HG02798 (cell line): Measurements from ENCODE around the gene SLC9A7.

Experiments
- ATAC-seq: cut with Tn5 transposase; IDR thresholded peaks from one replicate; pipeline ENCODE4 v1.9.1; 2021; ENCODE audit warnings: mild to moderate bottlenecking; ENCODE audit not compliant: unreplicated experiment, poor library complexity

SLC9A7 gene

GRCh38 chrX:46710425-46710824, 48.5 kb downstream of the SLC9A7 start:
- ATAC-seq, result no peak

DNA sequence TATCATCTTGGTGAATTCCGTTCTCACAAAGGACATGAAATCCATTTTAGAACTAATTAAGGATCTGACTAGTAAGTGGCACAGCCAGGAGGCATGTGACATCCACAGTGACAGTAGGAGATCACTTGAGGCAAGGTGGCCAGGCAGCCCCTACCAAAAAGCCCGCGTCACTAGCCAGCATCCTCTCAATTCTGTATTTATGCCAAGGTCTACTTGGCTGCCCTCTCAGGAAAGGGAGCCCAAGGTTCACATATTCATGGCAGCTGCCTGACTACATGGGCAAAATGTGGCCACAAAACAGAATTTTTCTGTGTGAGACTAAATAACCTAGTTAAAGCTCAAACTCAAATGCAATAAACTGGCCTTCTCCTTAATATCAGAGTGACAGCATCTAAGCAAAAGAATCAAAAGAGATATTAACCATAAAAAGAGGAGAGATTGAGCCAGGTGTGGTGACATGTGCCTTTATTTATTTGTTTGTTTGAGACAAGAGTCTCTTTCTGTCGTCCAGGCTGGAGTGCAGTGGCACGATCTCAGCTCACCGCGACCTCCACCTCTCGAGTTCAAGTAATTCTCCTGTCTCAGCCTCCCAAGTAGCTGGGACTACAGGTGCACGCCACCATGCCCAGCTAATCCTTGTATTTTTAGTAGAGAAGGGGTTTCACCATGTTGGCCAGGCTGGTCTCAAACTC, 51.5 kb downstream of the SLC9A7 start:
- ATAC-seq, result no peak

DNA sequence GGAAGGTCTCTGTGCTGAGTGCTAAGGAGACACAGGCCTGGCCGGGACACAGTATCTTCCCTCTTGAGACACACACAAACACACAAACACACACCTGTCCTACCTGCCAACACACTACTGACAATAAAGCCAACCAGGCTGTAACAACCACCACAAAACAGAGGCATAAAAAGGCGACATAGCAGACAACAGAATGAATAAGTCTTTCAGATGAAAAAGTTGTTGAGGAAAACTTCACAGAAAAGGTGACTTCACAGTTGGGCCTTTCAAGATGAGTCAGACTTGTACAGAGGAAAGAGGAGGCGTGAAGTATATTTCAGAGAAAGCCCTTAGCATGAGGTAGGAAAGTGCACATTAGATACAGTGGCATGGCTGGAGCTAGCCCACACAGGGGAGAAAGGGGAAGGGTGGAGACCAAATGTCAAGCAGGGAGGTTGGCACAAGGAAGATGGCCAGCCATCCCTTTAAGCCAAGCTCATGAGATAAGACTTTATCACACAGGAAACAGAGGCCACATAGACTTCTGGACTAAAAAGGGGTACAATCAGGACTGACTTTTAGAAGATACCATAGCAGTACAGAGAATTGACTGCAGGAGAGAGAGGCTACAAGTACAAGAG, 54.0 kb downstream of the SLC9A7 start:
- peak; percentile 94 for ATAC-seq

DNA sequence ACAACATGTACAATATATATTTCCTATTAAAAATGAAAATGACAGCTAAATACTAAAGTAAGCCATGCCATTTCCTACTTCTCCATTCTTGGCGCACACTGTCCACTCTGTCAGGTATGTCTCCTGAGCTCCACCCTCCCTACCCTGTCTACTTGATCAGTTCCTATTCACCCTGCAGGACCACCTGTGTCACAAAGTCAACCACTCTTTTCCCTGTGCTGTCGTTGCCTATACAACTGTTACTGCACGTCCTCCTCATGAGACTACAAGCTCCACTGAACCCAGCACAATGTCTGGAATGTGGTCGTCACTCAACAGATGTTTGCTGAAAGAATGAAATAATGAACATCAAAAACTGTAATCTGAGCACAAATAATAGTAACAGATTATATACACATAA, 54.9 kb downstream of the SLC9A7 start:
- no peak for ATAC-seq

DNA sequence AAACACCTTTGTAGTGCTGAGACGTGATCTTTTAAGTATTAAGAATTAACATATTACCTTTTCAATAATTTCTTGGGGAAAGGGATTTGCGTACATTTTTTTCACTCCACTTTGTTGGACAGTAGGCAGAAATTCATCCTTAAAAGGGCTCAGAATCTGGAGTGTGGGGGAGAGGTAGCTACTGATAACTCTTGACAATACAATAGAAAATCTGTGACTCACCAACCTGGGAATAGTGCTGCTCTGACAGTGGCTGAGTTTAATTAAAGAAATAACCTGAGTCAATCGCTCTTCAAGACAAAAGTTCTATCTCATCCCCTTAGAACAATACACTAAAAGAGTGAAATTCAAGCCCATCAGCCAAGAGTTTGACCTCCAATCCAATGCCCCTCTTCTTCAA, 60.2 kb downstream of the SLC9A7 start:
- no peak for ATAC-seq

GRCh38 chrX:46695491-46695890, 63.4 kb downstream of the SLC9A7 start:
- ATAC-seq, result no peak

GRCh38 chrX:46694549-46694948, 64.4 kb downstream of the SLC9A7 start:
- no peak for ATAC-seq

GRCh38 chrX:46693149-46693548, 65.8 kb downstream of the SLC9A7 start:
- ATAC-seq, result no peak

- ATAC-seq, result no peak
These were observed 68.1 kb downstream of the SLC9A7 start for GRCh38 chrX:46690818-46691217.

GRCh38 chrX:46687619-46688018, 71.3 kb downstream of the SLC9A7 start:
- ATAC-seq, result no peak

DNA sequence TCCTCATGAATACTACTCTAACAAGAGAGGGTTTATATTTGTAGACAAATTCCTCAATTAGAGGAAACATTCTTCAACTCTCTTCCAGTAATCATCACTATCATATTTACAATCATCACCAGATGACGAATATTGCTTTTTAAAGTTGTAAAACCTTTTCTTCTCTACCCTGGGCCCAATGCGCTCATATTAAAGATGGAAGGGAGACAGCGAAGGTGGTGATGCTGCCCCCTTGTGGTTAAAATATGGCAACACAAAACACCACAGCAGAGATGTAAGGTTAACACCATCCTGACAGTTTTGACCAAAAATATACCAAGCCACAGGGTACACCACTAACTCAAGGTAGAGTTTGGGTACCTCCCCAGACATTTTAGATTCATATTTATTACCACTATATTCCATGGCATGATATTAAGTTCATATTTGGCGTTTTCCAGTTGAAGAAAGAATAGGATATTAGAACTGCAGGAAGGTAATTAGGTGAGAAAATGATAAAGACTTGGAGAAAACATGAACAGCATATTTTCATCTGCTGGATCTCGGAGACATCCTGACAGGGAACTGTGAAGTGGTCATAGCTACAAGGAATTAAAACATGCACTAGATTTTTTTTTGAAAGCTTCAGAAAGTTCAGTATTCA, 72.8 kb downstream of the SLC9A7 start:
- no peak for ATAC-seq

- no peak for ATAC-seq
These were observed 75.9 kb downstream of the SLC9A7 start for GRCh38 chrX:46683048-46683447.

- ATAC-seq, result no peak
These were observed 77.1 kb downstream of the SLC9A7 start for GRCh38 chrX:46681849-46682248.

GRCh38 chrX:46678232-46678631, 80.7 kb downstream of the SLC9A7 start:
- no peak for ATAC-seq

DNA sequence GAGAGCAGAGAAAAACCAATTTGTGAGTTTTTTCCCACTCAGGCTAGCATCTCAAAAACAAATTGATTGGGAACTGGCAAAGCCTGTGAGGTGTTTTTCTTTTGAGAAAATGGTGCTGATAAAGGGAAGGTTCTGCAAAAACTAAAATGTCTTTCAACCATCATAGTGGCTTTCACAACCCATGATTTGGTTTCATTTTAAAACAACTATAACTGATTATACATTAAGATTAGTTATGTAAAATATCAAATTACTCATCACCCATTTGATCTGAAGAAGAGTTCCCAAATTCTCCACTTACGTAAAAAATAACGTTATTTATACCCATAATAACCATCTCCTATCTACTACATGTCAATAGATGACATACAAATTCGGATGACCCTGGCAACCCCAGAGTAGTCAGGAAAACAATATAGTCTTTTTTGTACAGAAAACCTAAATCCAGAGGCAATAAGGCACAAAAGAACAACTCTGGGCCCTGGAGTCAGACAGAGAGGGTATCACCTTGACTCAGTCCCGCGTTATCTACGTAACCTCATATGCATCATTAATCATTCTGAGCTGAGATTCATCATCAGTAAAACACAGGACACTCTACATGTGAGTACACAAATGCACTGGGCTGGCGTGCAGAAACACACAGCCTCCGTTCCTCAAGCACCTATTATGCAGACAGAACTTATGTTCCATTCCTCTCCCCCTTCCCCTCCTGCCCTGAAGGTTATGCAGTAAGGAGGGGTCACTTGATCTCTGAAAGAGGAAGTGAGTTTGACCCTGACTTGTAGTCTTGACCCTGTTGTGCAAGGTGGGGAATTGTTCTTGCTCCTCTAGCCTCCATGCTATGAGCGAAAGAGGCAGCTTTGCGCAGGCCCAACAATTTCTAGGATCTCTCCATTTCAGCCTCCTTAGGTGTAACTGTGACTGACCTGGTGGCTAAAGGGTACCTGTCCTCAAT, 82.2 kb downstream of the SLC9A7 start:
- ATAC-seq, result no peak

DNA sequence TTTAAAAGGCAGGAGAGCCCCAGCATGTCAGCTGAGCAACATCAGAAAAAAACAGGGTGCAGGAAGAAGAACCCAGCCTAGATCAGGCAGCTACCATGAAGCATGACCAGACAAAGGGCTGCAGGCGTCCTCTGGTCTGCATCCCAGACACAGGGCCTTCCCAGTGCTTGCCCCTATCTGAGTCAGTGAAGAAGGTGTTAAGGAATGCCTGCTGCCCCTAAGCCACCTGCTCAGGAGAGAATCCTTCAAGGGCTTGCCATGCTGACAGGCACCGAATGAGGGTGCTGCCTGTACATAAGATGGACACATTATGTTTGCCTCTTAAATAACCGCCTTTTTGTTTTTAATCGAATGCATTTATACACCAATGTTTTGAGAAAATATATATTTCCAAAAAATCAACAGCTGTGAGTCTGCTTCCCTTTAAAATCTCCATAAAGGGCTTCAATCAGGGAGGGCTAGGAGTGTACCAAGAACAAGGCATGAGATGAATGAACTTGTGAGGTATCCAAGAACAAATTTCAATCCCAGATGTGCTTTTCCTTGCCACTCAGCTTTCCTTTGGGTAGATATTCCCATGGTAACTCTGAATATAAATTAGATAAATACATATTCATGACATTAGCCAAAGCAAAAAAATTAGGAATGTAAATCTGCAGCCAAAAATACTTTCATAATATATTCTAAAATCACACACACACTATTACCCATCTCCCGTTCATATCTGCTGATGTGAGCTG, 85.1 kb downstream of the SLC9A7 start:
- no peak for ATAC-seq

DNA sequence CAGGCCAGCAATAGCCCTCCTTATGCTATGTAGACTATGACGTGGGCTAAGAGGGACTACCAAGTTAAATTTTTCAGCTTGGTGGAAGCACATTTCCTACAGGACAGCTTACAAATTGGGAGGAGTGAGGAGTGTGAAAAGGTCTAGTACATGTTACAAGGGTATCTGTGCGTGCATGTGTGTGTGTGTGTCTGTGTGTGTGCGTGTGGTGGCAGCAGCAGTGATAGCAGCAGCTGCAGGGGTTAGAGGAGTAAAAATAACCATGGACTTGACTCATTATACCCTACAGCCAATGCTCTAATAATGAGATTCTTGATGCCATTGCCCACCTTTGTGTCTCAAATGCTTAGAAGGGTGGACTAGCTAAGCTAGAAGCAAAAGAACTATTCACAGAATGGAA, 88.6 kb downstream of the SLC9A7 start:
- ATAC-seq, result no peak

- no peak for ATAC-seq
These were observed 92.1 kb downstream of the SLC9A7 start for GRCh38 chrX:46666831-46667230.

DNA sequence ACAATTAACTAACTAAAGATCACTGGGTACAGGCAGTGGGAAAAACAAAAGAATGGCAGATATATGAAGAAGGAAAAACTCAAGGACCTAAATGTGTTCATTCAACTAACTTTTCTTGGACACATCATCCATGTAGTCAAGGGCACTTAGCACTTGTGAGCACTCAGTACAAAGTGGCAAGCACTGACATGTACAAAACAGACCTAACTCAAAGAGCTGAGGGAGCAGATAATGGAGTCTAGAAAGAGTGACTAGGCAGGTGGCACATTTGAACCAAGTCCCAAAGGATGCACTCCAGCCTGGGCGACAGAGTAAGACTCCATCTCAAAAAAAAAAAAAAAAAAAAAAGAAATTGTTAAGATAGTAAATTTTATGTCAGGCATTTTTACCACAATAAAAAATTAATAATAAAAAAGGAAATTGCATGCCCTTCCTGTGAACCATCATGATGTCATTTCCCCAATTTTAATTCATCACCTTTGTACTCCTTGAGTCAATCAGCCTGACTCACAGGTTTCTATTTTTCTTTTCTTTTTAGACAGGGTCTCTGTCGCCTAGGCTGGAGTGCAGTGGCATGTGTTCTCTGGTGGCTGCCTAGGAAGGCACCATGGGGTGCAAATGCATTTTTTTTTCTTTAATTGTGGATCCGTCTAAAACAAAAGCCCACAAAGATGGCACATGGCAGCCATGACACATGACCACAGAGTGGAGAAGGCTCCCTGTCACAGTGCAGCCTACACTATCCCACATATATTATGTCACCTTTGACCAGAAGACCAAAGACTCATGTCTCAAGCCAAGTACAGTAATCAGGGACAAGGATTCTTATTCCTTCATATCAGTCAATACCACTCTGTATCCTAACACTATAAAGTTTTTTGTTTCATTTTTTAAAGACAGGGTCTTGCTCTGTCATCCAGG, 93.4 kb downstream of the SLC9A7 start:
- no peak for ATAC-seq
